GM23248 (cell line): ENCODE results near the gene CPED1. TPM values are rescaled to one million over a fixed set of nuclear protein-coding genes. Genes with fewer than 3 reads are reported as not detected.
A peak's percentile ranks its signal among the peaks of the same experiment; 100 is the strongest.

Experiments
- DNase-seq: peaks from one replicate; pipeline ENCODE4 v3.0.0-alpha.2; 2015
- H2AFZ ChIP-seq: fragments of 200-600 bp; sonication (generic); 2 replicates; pipeline ENCODE4 v1.6.1; 2016; ENCODE audit warnings: antibody characterized with exemption
- H3F3A ChIP-seq: fragments of 200-600 bp; sonication (generic); 2 replicates; pipeline ENCODE4 v1.6.1; 2016; ENCODE audit warnings: mild to moderate bottlenecking, antibody characterized with exemption, mixed run types; ENCODE audit not compliant: insufficient read depth
- H3K27ac ChIP-seq: fragments of 200-600 bp; sonication (generic); 2 replicates; pipeline ENCODE4 v1.5.1; 2016; ENCODE audit warnings: mild to moderate bottlenecking
- H3K27me3 ChIP-seq: fragments of 200-600 bp; sonication (generic); replicated peaks from 2 replicates; pipeline ENCODE4 v1.6.1; 2016; ENCODE audit warnings: mild to moderate bottlenecking; ENCODE audit not compliant: insufficient read depth
- H3K36me3 ChIP-seq: fragments of 200-600 bp; sonication (generic); 2 replicates; pipeline ENCODE4 v1.6.1; 2016; ENCODE audit warnings: low read depth, mild to moderate bottlenecking
- H3K4me1 ChIP-seq: fragments of 200-600 bp; sonication (generic); 2 replicates; pipeline ENCODE4 v1.6.1; 2016; ENCODE audit warnings: mild to moderate bottlenecking; ENCODE audit not compliant: insufficient read depth
- H3K4me2 ChIP-seq: fragments of 200-600 bp; sonication (generic); one replicate; pipeline ENCODE4 v1.6.1; 2016; ENCODE audit warnings: mild to moderate bottlenecking; ENCODE audit not compliant: unreplicated experiment
- H3K4me3 ChIP-seq: fragments of 200-600 bp; sonication (generic); 2 replicates; pipeline ENCODE4 v1.5.1; 2016; ENCODE audit warnings: mild to moderate bottlenecking
- H3K79me2 ChIP-seq: fragments of 200-600 bp; sonication (generic); 2 replicates; pipeline ENCODE4 v1.6.1; 2016; ENCODE audit warnings: mild to moderate bottlenecking; ENCODE audit not compliant: insufficient read depth
- H3K9ac ChIP-seq: fragments of 200-600 bp; sonication (generic); 2 replicates; pipeline ENCODE4 v1.6.1; 2016; ENCODE audit warnings: mild to moderate bottlenecking
- H3K9me2 ChIP-seq: fragments of 200-600 bp; sonication (generic); 2 replicates; pipeline ENCODE4 v1.6.1; 2016; ENCODE audit warnings: mixed run types, mild to moderate bottlenecking, moderate library complexity; ENCODE audit not compliant: insufficient read depth
- H3K9me3 ChIP-seq: fragments of 200-600 bp; sonication (generic); one replicate; pipeline ENCODE4 v1.6.1; 2017; ENCODE audit warnings: low read depth
- H4K20me1 ChIP-seq: fragments of 200-600 bp; sonication (generic); 2 replicates; pipeline ENCODE4 v1.6.0; 2016; ENCODE audit not compliant: insufficient read depth
- EZH2 ChIP-seq: fragments of 200-600 bp; sonication (generic); IDR thresholded peaks from 2 replicates; pipeline ENCODE4 v1.6.1; 2018; ENCODE audit warnings: antibody characterized with exemption, mild to moderate bottlenecking; ENCODE audit not compliant: insufficient read depth, poor library complexity, severe bottlenecking
- EZH2phosphoT487 ChIP-seq: fragments of 200-600 bp; sonication (generic); IDR thresholded peaks from 2 replicates; pipeline ENCODE4 v1.6.1; 2018; ENCODE audit warnings: antibody characterized with exemption, moderate library complexity, mild to moderate bottlenecking, low read depth; ENCODE audit not compliant: insufficient read depth
- WGBS, 2 experiments: methylation state at CpG; one replicate each; pipeline ENCODE4 v1.1.6; 2015 to 2017; ENCODE audit warnings: low lambda C conversion rate in 2 of 2, low coverage in 1 of 2; ENCODE audit errors: missing lambda C conversion rate in 2 of 2; 5-methylcytosine and 5-hydroxymethylcytosine counted together
- in situ Hi-C: fragments of 300-500 bp; cut with MboI; formaldehyde crosslinking; loops from 2 replicates; pipeline ENCODE4 v1.15.0; 2020
- polyA plus RNA-seq: library from polyadenylated mRNA; unstranded; fragments of >200 nt; fragmentation: Nextera tagmentation; extraction: Ambion mirVana; gene quantifications from 2 replicates; pipeline ENCODE4 v1.2.1, GENCODE V29; 2016
- total RNA-seq: library from RNA; depleted of rRNA; stranded (reverse); fragments of >200 nt; shearing (Covaris generic); gene quantifications from 2 replicates; pipeline ENCODE4 v1.2.3, GENCODE V29; 2014

The CPED1 gene
- total and polyA plus RNA-seq, 2 experiments from 2014 or later: 12.4 to 20.2 TPM

DNA sequence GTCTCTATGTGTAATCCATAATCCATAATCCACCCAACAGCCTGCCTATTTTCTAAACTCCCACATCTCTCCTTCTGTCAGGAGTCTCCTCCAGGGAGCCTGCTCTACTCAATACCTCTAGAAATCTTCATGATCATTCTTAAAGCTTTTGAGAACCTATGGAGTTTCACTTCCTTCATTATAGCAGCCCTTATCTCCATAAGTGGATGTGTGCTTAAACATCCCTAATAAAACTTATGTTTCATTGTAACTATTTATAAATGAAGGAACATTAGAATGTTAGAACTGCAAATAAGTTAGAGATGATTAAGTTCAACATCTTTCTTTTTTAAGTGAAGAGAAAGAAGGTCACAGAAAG, 8.5 kb downstream of the CPED1 start:
- in situ Hi-C loops: loop anchor here (25.0 kb wide), 2 partner anchors 340 to 540 kb away; partner anchors contain the start of gene WNT16
- H3K27ac ChIP-seq: no peak overlapping the region

DNA sequence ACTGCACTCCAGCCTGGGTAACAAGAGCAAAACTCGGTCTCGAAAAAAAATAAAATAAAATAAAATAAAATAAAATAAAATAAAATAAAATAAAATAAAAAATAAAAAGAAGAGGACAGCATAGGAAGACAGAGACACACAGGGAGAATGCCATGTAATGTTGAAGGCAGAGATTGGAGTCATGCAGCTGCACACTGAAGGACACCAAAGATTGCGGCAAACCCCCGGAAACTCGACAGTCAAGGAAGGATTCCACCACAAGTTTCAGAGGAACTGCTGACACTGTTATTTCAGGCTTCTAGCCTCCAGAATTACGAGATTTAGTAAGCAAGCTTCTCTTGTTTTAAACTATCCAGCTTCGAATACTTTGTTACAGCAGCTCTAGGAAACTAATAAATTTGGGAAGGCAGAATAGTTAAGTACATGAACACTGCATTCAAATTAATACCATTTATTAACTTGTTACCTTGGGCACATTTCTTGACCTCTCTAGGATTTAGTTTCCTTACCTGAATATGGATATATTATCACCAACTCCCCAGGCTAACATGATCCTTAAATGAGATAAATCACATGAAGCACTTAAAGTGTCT, 9.5 kb downstream of the CPED1 start:
- WGBS, 2 experiments: 91 to 92% methylated on average over 7 of the region's 7 CpGs

More for the DNA sequence above, 8.5 kb downstream of the CPED1 start:
- Histone ChIP-seq H3K4me1 (peaks cover 48% of the 10 kb centered on the region), H3K4me2 (no peak overlapping the region), H3K9ac (no peak overlapping the region), H3K9me3 (no peaks in the 10 kb centered on the region), H4K20me1 (no peaks in the 10 kb centered on the region), H3K4me3 (no peak overlapping the region), H3K9me2 (no peaks in the 10 kb centered on the region), H2AFZ (no peak overlapping the region), H3K27me3 (no peaks in the 10 kb centered on the region), H3K79me2 (peaks cover 76% of the 10 kb centered on the region), H3F3A (peaks cover 30% of the 10 kb centered on the region), H3K36me3 (no peaks in the 10 kb centered on the region)
- no peak for DNase-seq
- TF ChIP-seq EZH2: no peak
- no peak for TF ChIP-seq EZH2phosphoT487

DNA sequence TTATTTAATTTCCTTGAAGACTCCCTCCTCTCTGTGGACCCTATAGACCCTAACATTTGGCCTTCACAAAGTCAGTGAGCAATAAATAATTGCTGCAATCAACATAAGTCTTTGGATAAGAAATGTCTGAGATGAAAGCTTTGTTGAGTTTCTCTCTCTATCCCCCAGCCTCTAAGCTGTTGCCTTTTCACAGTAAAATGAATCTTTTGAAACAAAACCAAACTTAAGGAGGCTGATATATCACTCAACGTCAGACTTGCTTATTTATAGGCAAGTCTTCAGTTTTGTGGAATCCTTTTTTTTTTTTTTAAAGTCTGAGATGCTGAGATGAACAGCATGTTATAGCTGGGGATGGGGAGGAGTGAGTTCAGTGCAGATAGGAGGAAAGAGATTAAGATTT, 10.0 kb downstream of the CPED1 start:
- Histone ChIP-seq H3K36me3 (no peaks in the 10 kb centered on the region), H2AFZ (0 out of 2 replicates have a peak overlapping the region, but pooled peaks have one; percentile 87), H3K4me3 (no peak overlapping the region), H3K79me2 (peaks cover 61% of the 10 kb centered on the region), H3K27ac (no peak overlapping the region), H3K9me2 (no peaks in the 10 kb centered on the region), H3K27me3 (no peaks in the 10 kb centered on the region), H3K4me1 (peaks cover 42% of the 10 kb centered on the region), H3K9ac (no peak overlapping the region), H4K20me1 (no peaks in the 10 kb centered on the region), H3K4me2 (no peak overlapping the region), H3K9me3 (no peaks in the 10 kb centered on the region), H3F3A (peaks cover 22% of the 10 kb centered on the region)
- no peak for TF ChIP-seq EZH2
- no peak for TF ChIP-seq EZH2phosphoT487
- WGBS, 2 experiments: 81 to 98% methylated on average over 1 of the region's 1 CpG
- in situ Hi-C loops: loop anchor here (25.0 kb wide), 2 partner anchors 339 to 539 kb away; partner anchors contain the start of gene WNT16
- DNase-seq: no peak

More for the DNA sequence above, 9.5 kb downstream of the CPED1 start:
- H3K4me2 ChIP-seq: no peak overlapping the region
- no peaks in the 10 kb centered on the region for H3K9me3 ChIP-seq
- H3F3A ChIP-seq: peaks cover 27% of the 10 kb centered on the region
- H3K27me3 ChIP-seq: no peaks in the 10 kb centered on the region
- H3K9me2 ChIP-seq: no peaks in the 10 kb centered on the region
- H2AFZ ChIP-seq: no peak overlapping the region
- no peaks in the 10 kb centered on the region for H3K36me3 ChIP-seq
- H3K9ac ChIP-seq: no peak overlapping the region
- peaks cover 66% of the 10 kb centered on the region for H3K79me2 ChIP-seq
- H4K20me1 ChIP-seq: no peaks in the 10 kb centered on the region
- H3K4me3 ChIP-seq: no peak overlapping the region
- in situ Hi-C loops: loop anchor here (25.0 kb wide), 2 partner anchors 339 to 539 kb away; partner anchors contain the start of gene WNT16
- H3K27ac ChIP-seq: no peak overlapping the region
- H3K4me1 ChIP-seq: peaks cover 47% of the 10 kb centered on the region
- TF ChIP-seq EZH2phosphoT487 (no peak), EZH2 (no peak)
- no peak for DNase-seq

DNA sequence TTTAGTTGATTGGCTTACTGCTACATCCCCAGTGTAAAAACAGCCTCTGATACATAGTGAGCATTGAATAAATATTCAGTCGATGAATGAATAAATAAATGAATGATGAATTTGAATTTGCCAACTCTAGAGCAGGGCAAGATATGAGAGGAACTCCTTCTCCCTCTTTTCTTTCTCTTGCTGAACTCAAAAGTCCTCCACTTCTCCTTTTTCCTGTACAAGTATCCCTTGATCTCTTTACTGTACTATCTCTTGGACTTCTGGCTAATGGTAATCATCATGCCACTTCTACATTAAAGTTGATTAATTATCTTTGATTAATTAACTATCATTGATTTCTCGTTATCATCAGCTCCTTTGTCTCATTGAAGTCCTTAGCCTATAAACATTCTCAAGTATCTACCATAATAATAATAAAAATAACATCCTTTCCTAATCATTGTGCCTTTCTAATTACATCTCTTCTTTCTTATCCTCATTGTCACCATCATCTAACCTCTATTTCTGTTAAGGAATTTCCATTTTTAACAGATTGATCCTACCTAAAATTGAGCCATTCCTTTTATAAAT, 10.6 kb downstream of the CPED1 start:
- in situ Hi-C loops: loop anchor here (25.0 kb wide), 2 partner anchors 338 to 538 kb away; partner anchors contain the start of gene WNT16
- TF ChIP-seq EZH2 (no peak), EZH2phosphoT487 (no peak)
- no peaks in the 10 kb centered on the region for H4K20me1 ChIP-seq
- H3K79me2 ChIP-seq: peaks cover 57% of the 10 kb centered on the region
- peak overlapping the region; percentile 64; the same call in 1 of the 2 replicates for H3K9ac ChIP-seq
- no peaks in the 10 kb centered on the region for H3K9me3 ChIP-seq
- peak overlapping the region; percentile 73; the same call in 1 of the 2 replicates for H3K4me3 ChIP-seq
- H3K27ac ChIP-seq: no peak overlapping the region
- H3K9me2 ChIP-seq: no peaks in the 10 kb centered on the region
- WGBS, 2 experiments: 80 to 83% methylated on average over 2 of the region's 2 CpGs
- DNase-seq: no peak
- H3F3A ChIP-seq: peaks cover 18% of the 10 kb centered on the region
- peaks cover 36% of the 10 kb centered on the region for H3K4me1 ChIP-seq
- no peaks in the 10 kb centered on the region for H3K36me3 ChIP-seq
- peak overlapping the region; percentile 87 for H2AFZ ChIP-seq
- peak overlapping the region; percentile 96 for H3K4me2 ChIP-seq
- H3K27me3 ChIP-seq: no peaks in the 10 kb centered on the region
